GM19397 (cell line): Measurements from ENCODE around the gene NSG1.
"Not testable (repeated sequence)": the region's sequence is repeated elsewhere in the genome, so short reads cannot be mapped to it uniquely, and the experiment has no call there.

Source experiments
- ATAC-seq: cut with Tn5 transposase; IDR thresholded peaks from one replicate; pipeline ENCODE4 v1.9.1; 2021; ENCODE audit warnings: mild to moderate bottlenecking, moderate library complexity; ENCODE audit not compliant: unreplicated experiment

Gene NSG1

DNA sequence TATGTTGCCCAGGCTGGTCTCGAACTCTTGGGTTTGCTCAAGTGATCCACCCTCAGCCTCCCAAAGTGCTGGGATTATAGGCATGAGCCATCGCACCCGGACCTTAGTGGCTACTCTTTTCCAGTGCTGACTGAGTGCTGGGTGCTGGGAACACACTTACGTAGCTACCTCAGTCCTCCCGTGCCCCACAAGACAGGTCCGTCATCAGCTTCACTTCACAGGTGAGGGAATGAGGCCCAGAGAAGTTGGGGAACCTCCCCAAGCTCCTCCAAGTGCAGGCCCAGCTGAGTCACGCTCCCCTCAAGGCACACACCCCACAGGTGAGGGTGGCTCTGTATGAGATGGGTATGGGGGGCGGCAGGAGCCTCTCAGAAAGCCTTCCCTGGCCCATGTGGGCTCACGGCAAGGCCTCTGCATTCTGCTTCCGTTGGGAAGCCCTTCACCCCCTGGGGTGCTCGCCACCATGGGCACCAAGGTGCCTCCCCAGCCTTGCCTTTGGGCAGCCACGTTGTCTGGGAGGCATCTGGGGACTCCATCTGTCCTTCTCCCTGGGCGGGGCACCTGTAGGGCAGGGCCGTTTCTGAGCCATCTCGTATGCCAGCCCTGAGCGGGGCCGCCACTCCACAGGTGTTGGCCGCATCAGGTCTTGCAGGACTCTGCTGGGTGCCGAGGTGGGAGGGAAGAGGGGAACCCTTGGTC, 28.4 kb downstream of the NSG1 start:
- ATAC-seq, result no peak

DNA sequence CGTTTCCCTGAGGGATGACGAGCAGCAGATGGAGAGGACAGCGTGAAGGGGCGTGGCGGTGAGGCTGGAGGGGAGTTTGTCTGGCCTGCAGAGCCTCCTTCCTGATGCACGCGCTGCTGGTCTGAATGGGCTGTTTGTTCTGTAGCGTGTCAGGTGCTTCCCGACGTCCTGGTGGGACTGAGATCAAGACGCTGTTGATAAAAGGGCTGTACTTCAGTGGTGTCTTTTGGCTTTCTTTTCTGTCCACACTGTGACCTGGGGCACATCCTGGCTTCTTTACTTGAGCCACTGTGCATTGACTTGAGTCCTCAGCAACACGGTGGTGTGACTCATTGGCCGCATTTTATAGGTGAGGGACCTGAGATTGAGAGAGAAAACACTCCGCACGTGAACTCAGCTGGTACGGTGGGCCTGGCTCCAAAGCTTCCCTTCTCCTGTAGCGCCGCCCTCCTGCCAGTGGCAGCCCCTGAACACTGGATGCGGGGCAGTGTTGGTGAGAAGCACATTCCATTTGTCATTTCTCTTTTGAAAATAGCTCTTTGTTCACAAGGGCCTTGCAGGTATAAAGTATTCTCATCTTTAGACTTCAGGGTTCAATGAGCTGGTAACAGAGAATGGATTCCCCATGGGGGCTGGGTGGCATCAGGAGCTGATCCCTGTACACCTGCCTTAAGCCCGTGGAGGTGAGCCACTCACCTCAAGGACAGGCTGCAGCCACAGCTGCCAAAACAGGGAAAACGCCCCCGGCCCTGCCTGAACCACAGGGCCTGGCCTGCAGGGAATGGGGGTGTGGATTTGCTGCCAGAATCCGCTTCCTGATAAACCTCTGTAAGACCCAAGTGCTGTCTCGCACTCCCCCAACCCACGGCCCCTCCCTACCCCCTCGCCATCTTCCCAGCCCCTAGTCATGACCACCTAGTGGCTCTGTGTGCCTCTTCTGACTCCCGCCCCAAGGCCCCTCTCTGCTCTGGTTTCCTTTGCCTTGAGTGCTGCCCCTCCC, 29.2 kb downstream of the NSG1 start:
- ATAC-seq, result no peak

DNA sequence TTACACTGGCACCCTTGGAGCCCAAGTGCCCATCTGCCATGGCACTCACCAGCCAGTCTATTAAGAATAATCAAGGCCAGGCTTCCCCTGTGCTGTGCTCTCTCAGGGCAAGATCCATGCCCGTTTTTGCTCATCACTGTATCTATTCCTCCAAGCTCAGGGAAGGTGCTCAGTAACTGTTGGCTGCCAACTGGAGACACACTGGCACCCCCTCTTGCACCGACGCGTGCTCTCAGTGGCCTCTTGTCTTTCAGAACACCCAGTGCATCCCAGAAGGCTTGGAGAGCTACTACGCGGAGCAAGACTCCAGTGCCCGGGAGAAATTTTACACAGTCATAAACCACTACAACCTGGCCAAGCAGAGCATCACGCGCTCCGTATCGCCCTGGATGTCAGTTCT, 30.1 kb downstream of the NSG1 start:
- ATAC-seq, result no peak

DNA sequence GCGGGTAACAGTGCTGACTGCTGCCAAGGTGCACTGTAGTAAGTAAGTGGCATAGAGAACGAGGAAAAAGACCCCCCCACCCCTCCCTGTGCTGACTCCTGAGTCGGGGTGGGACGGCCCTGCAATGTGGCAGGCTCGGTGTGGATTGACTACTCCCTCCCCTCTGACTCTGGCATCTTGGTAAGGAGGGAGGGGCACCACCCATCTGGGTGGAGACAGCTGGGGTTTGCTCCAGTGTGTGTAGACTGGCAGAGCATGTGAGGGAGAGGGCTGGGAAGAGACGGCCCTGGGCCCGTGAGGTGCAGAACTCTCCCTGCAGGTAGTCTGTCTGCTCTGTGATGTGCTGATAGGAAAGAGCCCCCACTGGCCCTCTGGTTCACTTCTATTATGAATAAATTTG, 31.0 kb downstream of the NSG1 start:
- no peak for ATAC-seq

DNA sequence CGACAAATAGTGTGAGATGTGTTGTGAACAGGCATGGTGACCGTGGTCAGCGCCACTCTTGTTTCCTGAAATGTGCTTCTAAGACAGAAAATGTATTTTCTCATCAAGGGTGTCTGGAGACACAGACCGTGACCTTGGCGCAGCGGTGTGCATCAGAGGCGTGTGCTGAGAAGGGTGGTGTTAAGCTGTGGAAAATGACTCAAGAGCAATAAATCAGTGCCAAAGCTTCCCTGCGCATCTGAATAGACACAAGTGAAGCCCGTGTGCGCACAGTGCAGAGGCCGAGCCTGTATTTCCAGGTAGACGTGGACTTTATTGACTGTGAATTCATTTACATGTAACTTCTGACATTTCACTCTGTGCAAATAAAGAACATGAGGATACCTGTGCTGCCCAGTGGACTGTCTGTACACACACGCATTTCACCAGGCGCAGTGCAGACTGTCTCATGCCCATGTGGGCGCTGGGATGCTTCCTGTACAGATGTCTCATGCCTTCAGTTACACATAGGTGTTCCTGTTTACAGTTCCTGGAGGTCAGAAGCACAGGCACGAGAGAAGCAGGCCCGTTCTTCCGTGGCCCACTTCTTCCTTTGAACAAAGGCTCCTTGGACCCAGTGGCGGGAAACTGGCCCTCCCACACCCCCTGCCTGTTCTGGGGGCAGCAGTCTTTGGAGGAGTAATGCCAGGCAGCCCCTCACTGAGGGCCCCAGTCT, 31.9 kb downstream of the NSG1 start:
- no peak for ATAC-seq

DNA sequence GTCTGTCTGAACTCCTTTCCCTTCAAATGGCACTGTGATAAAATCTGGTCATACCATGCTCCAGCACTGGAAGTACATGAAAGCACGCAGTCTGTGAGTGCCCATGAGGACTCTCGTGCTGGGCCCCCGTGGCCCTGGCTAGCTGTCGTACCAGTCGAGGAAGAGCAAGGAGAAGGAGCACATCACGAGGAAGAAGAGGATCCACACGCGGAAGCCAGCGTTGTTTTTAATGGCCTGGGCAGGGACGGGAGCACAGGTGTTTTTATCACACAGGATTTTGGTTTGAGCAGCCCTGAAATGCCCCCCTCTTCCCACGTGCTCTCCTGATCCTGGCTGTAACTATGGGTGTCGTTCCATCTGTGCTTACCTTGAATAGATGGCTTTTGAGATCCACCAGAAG, 33.0 kb downstream of the NSG1 start:
- no peak for ATAC-seq

DNA sequence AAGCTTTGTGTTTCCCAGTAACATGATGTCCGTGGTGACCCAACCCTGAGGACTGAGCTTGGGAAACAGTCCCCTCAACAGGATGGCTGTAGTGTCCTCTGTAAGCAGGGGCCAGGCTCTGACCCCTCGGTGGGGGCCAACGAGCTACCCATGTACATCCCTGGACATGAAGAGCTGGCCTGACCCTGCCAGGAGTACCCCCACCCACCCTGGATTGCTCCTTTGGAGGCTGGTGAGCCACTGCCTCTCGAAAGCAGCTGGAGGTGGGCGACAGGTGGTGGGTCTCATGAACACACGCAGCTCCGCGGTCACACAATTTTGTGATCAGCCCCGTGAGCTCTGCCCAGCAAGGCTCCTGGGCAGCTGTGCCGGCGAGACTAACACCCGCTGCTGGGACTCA, 33.5 kb downstream of the NSG1 start:
- no peak for ATAC-seq

DNA sequence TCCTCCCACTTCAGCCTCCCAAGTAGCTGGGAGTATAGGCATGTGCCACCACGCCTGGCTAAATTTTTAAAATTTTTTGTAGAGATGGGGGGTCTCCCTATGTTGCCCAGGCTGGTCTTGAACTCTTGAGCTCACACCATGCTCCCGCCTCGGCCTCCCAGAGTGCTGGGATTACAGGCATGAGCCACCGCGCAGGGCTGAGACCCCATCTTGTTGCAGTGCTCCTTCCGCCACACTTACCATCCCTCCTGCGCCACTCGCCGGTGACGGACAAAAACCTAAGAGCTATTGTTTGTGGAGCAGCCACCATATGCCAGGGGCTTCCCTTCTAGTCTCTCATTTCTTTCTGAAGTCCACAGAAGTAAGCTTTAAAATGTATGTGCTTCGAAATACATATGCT, 34.5 kb downstream of the NSG1 start:
- no peak for ATAC-seq

DNA sequence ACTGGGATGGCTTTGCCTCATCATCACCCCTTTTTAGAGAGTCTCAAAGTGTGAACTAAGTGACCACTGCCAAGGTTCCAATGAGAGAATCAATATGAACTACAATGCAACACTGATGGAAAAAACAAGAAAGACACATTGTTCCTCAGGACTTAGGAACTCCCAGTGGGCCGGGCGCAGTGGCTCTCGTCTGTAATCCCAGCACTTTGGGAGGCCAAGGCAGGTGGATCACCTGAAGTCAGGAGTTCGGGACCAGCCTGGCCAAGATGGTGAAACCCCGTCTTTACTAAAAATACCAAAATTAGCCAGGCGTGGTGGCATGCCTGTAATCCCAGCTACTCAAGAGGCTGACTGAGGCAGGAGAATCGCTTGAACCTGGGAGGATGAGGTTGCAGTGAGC, 35.2 kb downstream of the NSG1 start:
- not testable (repeated sequence) for ATAC-seq

DNA sequence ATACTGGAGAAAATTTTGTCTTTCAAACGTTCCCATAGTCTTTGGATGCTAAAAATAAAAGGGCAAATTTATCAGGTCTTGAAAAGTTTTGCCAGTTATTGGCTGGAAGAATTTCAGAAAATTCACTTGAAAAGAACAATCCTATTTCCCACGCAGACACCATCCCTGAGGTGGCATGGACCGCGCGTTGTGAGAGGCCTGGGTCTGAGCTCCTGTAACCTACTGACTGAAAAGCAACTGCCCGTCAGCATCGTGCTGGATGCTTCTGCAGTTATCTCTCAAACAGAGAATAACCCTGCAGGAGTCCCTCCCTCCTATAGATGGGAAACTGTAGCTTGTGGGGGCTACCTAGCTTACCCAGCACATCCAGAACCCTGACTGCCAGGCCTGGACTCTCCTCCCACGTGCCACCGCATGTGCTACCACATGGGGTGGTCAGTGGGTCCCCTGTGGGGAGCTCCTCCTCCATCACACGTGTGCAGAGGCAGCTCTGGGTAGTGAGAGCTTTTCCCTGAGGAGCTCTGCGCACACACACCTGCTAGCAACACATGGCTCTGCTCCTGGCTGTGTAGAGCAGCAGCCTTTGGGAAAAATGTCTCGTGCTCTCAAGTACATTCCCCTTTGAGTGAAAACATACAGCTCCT, 36.1 kb downstream of the NSG1 start:
- no peak for ATAC-seq

DNA sequence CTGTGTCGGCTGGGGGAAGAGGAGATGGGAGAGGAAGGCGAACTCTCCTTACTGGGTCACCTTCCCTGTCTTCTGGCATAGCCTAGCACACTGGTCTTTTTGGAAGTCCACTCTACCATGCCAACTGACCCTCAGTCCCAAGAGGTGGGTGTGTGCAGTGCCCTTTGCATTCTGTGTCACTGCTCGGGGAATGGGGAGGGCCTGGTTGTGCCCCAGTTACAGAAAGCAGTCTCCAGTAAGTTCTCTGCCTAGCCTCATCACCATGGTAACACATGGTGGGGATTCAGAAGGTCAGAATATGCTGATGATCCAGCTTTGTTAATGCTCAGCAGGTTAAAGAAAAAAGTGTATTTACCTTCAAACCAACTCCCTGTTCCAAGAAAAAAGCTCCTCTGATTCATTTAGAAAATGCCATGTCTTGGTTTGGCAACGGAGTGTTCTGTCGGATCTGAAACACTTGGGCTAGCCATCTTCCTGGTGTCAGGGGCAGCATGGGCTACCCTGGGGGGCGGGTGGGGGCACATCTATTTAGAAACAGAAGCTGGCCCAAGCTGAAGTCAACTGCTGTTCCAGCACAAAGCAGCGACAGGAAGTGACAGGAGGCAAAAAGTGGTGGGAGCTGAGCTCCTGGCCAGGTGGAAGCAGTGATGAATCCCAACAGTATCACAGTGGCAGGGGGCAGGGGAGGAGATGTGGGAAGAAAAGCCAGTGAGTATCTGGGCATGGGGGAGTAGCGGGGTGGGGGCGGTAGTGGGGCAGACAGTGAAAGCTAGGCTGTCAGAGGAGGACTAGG, 37.0 kb downstream of the NSG1 start:
- ATAC-seq, result no peak

DNA sequence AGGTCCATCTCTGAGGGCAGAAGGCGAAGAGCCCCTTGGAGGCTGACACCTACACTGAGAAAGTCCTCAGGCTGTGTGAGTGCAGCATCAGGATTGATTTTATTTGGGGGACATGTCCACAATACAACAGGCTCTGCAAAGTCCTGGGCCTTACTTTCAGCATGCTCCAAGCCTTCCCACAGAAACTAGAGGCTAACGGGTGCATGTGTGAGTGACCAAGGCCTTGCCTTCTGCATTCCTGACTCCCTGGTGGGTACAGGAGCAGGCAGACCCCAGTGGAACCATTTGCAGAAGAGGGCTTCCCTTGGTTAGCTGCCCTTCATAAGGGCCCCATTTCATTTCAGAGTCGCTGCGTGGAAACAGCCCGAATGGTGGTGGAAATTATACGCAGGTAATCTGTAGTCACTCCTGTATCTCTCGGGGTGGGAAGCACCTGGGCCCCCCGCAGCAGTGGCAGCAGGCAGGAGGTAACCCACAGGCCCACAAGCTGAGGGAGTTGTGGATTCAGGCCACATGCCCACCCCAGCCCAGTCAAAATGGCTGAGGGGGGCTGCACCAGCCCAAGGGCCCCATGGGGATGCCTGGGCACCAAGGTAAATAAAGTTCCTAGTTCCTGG, 37.7 kb downstream of the NSG1 start:
- ATAC-seq, result no peak

DNA sequence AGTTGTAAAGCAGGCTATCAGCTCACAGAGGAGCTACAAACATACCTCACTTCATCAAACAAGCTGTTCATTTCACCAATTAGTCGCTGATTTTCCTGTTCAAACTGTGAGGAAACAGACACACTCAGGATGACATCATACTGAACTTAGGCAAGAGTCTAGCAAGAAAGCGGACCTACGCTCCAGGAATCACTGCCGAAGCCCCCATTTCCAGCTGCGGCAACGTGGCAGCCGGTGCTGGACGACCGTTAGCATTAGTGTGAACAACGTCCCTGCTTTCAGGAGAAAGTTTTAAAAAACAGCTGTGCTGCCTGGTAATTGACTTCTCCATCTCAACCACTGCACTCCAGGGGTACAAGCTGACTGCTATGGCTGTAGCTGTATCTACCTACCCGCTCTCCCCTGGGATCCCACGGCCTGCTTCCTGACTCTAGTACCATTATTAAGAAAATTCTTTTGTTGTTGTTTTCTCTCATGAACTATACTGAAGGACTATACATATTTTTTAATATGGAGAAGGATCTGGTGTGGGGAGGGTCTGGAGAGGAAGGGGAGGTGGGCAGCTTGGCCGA, 38.3 kb downstream of the NSG1 start:
- no peak for ATAC-seq

DNA sequence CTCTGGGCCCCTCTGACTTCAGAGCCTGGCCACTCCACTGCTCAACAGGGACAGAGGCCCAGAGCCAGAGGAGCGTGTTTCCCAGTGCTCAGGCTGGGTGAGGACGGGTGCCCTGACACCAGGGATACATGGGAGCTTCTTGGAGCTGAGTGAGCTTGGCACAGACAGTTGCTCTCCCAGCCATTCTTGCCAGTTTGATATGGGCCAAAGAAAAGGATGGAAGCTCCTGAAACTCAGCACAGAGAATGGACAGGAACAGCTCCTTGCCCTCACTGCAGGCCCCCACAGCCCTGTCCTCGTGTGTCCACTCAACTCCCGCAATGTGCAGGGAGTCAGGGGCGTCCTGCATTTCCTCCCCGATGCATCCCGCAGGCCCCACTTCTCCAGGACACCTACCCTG, 38.8 kb downstream of the NSG1 start:
- ATAC-seq, result no peak

DNA sequence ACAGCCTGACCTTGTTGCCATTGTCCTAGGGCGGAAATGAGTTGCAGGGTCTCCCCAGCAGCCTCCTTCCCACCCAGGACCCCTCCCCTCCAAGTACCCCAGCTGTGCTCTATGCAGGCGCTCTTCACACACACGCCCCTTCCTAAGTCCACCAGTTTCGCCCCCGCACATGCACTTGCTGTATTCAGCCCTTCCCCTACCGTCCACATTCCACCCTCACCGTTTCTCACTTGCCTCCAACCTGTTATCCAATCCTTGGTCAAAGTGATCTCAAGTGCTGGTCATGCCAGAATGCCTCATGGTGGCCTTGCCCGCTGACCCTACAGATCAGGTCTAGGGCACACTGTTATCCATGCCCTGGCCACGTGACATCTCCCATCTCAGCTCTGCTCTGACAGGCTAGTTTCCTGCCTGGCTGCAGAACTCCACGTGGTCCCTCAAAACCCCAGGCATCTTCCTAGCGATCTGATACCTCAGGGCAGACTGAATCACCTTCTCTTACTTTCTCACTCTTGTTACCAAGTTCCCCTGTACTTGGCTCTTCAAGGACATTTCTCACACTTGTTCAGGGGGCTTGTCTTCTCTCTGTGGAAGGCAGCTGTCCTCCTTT, 39.7 kb downstream of the NSG1 start:
- no peak for ATAC-seq

DNA sequence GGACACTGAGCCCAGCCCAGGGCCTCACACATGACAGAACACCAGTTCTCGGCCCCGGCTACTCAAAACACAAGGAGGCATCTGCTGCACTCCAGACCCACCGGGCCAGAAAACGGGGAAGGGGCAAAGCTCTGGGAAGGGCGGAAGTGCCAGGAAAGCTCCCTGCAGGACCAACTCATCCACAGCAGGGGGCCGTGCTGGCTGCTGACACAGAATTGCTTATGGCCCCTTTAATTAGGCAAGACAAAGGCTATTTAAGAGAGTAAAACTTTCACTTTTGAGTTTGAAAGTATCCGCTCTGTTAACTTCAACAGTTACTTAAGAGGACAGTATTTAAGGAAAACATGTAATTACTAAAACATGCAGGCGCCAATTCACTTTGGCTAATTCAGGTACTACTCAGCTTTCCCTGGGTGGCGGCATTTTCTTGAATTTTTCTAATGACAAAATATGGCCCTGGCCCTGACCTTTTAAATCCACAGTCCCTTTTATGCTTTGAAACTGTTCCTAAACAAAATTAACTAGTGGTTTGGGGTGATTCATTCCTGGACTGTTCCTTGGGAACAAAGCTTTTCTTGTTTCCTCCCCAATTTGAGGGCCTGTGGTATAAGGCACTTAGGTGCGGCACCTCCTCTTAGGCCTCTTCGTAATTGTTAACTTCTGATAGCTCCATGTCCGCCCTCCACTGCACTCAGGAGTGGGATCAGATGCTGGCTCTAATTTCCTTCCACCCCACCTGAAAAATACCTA, 40.4 kb downstream of the NSG1 start:
- no peak for ATAC-seq

DNA sequence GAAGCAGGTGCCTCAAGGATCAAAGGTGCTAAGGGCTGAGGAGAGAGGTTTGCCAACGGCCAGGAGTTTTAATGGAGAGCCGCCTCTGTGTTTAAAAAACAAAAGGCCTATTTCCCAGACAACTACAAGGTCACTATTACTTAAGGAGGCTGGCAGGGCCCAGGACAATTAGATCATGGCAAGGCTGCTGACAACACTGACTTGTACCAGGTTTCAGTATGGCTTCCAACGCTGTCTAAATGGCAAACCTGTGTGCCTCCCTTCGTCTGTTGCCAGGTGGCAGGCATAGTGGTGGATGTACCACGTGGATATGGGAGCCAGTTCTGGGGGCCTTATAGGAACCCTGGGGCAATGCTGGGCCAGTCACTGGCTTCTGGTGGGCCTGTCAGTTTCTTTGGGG, 41.0 kb downstream of the NSG1 start:
- ATAC-seq, result no peak
